Activated CD4-positive, alpha-beta T cell treated with anti-CD3 and anti-CD28 coated beads, Interleukin-2, amount 50 U/mL, for 16 hours (primary cell): ENCODE results near the gene BUB1B.
"Not testable (repeated sequence)": the region's sequence is repeated elsewhere in the genome, so short reads cannot be mapped to it uniquely, and the experiment has no call there.

Experiments
- DNase-seq: peaks from one replicate; pipeline ENCODE4 v3.0.0-alpha.2; 2020

Gene BUB1B, protein sequence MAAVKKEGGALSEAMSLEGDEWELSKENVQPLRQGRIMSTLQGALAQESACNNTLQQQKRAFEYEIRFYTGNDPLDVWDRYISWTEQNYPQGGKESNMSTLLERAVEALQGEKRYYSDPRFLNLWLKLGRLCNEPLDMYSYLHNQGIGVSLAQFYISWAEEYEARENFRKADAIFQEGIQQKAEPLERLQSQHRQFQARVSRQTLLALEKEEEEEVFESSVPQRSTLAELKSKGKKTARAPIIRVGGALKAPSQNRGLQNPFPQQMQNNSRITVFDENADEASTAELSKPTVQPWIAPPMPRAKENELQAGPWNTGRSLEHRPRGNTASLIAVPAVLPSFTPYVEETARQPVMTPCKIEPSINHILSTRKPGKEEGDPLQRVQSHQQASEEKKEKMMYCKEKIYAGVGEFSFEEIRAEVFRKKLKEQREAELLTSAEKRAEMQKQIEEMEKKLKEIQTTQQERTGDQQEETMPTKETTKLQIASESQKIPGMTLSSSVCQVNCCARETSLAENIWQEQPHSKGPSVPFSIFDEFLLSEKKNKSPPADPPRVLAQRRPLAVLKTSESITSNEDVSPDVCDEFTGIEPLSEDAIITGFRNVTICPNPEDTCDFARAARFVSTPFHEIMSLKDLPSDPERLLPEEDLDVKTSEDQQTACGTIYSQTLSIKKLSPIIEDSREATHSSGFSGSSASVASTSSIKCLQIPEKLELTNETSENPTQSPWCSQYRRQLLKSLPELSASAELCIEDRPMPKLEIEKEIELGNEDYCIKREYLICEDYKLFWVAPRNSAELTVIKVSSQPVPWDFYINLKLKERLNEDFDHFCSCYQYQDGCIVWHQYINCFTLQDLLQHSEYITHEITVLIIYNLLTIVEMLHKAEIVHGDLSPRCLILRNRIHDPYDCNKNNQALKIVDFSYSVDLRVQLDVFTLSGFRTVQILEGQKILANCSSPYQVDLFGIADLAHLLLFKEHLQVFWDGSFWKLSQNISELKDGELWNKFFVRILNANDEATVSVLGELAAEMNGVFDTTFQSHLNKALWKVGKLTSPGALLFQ

DNA sequence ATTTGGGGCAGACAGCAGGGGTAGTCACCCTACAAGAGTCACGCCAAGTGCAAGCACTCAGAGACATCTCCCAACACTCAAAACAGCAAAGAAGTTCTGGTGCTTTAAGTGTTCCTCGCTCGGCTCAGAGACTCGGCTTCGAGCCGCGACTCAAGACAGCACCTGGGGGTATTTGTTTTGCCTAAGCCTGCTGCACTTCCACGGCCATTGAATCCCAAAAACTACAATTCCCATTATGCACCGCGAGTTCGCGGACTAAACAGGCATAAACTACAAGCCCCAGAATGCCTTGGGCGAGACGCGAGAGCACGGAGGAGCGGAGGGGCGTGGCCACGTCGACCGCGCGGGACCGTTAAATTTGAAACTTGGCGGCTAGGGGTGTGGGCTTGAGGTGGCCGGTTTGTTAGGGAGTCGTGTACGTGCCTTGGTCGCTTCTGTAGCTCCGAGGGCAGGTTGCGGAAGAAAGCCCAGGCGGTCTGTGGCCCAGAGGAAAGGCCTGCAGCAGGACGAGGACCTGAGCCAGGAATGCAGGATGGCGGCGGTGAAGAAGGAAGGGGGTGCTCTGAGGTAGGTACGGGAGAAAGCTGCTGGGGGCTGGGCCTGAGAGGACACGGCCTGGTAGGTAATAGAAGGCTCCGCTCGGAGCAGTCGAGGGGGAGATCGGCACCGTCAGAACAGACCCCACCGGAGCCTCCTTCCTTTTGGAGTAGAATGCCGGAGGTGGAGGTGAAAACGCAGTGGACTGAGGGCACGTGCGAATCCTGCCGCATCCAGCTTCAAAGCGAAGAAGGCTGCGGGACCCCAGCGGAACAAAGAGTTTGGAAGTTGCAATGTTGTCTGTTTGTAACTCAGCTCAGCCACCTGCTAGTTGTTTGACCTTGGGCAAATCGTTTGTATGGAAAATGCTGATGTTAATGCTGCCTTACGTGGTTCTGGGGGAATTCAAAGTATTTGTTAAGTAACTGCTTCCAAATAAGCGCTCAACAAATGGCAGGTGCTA, at the start of gene BUB1B:
Gene BUB1B, plus strand, starts transcription at position 381 of the 1,000 bp plus-strand sequence. Its CDS starts 152 bp downstream, at position 533.
- peak; percentile 96 for DNase-seq

DNA sequence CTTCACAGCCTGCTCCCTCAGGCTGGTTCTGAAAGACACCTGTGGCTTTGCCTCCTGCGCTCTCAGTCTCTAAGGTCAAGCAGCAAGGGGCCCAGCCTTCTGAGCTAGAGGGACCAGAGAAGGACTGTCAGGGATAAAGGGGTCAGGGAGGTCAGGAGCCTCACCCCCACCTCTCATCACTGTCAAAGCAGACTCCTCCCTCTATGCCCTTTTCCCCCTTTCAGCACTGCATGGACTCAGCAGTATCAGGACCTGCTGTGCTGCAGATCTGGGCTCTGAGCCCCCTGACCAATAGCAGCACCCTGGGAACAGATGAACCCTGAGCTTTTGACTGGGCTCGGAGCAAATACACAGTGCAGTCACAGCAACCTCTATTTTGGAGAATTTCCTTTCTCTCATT, 49.0 kb upstream of the BUB1B start:
- no peak for DNase-seq

DNA sequence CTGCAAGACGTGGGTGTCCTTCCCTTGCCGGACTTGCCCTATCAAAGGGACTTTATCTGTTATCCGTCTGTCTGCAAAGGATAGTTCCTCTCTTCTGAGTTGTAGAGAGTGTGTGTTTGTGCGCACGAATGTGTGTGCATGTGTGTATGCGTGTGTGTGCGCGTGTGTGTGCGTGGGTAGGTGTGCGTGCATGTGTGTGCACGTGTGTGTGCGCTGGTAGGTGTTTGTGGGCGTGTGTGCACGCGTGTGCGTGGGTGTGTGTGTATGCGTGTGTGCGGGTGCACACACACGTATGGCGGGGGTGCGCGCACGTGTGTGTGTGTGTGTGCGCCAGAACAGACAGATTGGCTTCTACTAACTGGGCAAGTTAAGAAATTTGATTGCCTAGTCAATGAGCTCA, 48.1 kb upstream of the BUB1B start:
- no peak for DNase-seq

DNA sequence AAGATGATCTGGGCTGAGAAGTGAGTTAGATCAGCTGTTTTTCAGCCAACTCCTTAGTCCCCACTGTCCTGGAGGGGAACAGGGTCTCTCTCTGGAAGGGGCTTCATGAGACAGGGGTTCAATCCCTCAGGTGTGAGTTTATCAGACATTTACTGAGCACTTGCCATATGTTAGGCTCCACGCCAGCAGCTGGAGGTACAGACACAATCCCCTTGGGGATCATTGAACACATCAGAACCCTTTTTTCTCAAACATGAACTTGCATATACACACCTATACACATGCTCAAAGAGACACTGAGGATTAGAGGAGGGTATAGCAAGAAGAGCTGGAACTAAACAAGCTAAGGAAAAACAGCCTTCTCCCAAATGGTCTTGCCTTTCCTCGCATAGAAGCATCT, 46.7 kb upstream of the BUB1B start:
- no peak for DNase-seq

DNA sequence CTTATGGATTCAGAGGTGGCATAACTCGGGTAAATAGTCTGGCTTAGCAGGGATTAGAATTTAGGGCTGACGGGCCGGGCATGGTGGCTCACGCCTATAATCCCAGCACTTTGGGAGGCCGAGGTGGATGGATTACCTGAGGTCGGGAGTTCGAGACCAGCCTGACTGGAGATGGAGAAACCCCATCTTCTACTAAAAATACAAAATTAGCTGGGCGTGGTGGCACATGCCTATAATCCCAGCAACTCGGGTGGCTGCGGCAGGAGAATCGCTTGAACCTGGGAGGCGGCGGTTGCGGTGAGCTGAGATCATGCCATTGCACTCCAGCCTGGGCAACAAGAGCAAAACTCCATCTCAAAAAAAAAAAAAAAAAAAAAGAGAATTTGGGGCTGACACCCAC, 45.8 kb upstream of the BUB1B start:
- DNase-seq, result not testable (repeated sequence)

DNA sequence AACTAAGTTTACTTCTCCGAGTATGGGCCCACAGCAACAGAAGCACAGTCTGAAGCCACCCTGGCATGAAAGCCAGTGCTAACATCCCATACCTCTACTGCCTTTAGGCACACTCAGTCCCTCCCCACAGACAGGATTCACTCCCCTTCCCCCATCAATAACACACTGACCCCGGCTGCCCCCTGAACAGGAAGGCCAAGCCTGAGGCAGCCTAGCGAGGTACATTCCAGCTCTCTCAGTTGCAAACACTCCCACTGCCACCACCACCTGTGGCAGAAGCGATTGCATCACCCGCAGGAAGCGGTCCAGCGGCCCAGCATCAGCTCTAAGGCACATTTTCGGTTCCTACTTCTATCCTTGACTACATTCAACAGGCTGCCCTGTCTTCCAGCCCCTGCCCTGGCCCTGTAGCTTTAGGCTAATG, 45.2 kb upstream of the BUB1B start:
- DNase-seq, result peak; percentile 80

DNA sequence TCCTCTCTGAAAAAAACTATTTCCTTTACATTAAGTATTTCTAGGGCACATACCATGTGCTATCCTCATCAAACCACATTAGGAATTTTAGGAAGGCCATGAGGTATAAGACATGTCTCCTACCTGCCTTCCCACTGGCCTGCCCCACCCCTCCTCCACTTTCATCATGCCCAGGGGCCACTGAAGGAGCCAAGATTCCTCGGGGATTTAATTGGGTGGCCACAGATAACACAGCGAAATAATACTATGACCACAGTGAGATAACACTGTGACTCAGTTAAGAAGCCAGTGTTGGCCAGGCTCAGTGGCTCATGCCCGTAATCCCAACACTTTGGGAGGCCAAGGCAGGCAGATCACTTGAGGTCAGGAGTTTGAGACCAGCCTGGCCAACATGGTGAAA, 42.4 kb upstream of the BUB1B start:
- no peak for DNase-seq

DNA sequence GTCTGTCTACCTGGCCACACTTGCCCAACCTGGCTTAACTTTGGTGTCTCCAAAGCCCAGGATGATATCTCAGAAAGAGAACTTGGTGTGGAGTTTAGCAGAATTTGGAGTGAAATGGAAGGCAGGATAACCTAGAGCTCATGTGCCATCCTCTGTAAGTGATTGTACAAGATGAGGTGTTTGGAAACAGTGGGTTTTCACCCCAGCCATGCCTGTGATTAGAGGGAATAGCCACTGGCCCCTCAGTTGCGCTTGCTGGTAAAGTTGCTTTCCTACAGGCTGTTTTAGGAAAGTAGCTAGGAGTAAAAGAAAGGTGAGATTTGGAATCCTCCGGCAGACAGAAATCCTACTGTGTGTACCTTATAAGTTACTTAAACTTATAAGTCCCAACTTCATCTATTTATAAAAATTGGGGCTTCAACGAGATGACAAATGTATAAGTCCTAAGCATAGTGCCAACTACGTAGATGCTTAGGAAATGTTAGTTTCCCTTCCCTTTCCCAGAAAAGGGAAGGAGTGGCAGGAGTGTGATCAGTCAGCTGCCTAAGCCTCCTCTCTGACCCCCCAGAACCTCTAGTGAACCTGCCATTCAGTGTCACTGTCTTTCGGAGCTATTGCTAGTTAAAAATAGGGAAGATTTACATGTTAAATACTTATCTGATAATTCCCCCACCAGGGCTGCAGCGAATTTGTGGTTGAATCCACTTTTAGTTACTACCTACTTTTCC, 38.8 kb upstream of the BUB1B start:
- DNase-seq, result no peak

DNA sequence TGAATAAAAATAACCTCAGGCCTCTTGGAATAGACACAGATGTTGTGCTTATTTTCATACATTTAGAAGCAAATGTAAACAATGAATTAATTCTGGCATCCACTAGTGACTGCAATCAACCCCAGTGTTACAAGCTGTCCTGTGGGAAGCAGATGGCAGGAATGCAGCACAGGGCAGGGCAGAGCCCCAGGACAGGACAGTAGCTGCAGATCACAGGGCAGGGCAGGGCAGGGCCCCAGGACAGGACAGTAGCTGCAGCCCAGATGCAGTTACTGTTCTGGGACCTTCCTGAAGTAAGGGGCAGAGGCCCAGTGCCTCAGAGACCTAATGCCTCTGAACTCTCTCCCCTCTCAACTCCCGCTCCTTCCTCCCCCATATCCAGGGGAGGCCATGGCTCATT, 37.9 kb upstream of the BUB1B start:
- DNase-seq, result not testable (repeated sequence)

DNA sequence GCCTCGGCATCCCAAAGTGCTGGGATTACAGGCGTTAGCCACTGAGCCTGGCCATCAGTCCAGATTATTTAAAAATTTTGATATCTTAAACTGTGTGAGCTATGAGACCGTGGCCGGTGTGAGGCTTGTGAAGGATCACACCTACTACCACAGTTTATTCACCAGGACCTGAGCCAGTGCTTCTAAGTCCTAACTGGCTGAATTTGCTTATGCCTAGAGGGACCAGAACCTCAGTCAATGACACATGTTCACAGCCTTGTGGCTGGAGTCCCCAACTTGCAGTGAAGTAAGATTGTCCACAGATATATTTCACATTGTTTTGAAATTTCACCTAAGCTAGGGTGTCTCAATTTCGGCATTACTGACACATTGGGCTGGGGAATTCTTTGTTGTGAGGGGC, 37.0 kb upstream of the BUB1B start:
- DNase-seq, result not testable (repeated sequence)

DNA sequence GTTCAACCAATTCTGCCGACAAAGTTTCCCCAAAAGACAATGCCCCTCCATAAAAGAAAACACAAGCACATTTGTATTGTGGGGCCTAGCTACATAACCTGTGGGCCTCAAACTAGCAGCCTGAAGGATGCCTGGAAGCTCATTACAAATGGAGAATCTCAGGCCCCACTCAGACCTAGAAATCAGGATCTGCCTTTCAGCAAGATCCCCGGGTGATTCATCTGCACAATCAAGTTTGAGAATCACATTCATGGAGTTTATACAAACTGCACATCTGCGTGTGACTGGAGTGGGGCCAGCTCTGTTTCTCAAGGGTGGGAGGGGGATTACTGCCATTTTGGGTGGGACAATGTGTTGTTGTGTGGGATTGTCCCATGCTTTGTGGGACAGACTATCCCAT, 36.5 kb upstream of the BUB1B start:
- DNase-seq, result not testable (repeated sequence)

DNA sequence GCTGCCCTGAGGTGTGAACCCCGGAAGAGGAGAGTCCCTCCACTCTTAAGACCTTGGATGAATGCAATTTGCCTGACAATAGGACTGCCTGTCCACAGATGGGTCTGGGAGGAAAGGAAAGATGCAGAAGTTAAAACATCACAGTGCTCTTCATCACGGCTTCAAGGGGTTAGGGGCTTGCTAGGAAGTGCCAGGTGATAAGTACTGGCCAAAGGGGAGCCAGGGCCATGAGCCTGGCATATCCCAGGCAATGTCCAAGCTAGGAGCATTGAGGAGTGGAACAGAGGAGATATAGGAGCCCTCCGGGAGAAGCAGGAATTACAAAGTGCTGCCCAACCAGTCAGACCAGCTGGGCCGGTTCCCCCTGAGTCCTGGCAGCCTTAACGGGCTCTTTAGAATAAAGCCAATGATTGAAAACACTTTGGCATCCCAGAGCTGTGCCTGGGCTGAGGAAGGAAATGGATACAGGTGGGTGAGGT, 36.0 kb upstream of the BUB1B start:
- DNase-seq, result not testable (repeated sequence)

DNA sequence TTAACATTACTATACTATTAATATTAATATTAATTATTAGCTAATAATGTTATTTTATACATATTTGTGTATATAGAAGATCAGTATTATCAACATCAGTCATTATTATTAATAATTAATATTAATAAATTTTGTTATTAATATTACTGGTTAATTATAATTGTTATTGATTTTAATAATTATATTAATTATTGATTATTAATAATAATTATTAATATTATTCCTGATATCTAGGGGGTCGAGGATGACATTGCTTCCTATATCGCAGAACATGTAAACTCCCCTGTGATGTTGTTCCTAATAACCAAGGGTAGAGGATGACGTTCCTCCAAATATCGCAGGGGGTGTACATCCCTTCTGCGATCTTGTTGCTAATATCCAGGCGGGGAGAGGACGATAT, 34.9 kb upstream of the BUB1B start:
- DNase-seq, result no peak

DNA sequence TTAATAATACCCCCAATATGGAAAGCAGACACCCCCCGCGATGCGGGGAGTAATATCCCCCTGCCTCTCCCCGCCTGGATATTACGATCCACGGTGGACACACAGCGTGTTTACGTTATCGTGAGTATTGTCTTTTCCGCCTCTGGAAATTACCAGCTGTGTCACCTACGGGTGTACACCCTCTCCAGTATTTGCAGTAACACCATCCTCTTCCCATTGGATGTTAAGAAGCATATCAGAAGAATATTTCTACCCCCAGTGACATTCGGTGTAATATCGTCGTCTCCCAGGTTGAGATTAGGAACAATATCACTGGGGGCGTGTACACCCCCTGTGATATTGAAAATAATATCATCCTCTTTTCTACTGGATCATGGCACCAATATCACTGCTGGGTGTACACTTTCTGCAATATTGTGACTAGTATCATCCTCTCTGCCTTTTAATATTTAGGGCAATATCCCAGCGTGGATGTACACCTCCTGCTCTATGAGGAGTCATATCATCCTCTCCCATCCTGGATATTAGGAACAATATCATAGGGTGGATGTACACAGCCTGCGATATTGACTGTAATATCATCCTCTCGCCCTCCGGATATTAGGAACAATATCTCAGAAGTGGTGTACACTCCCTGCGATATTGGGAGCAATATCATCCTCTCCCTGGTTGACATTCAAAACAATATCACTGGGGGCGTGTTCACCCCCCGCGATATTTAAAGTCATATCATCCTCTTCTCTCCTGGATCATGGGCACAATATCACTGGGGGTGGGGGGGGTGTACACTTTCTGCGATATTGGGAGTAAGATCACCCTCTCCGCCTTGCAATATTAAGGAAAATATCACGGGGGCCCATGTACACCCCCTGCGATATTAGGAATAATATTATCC, 31.9 kb upstream of the BUB1B start:
- no peak for DNase-seq

DNA sequence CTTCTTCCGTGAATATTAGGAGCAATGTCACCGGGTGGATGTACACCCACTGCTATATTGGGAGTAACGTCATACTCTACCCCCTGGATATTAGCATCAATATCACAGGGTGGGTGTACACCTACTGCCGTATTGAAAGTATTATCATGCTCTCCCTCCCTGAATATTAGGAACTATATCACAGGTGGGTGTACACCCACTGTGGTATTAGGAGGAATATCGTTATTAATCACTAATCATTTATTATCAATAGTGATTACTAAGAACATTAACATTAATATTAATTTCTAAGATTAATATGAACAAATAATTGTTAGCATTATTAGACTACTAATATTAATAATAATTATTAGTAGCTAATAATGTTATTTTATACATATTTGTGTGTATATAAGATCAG, 30.8 kb upstream of the BUB1B start:
- no peak for DNase-seq

DNA sequence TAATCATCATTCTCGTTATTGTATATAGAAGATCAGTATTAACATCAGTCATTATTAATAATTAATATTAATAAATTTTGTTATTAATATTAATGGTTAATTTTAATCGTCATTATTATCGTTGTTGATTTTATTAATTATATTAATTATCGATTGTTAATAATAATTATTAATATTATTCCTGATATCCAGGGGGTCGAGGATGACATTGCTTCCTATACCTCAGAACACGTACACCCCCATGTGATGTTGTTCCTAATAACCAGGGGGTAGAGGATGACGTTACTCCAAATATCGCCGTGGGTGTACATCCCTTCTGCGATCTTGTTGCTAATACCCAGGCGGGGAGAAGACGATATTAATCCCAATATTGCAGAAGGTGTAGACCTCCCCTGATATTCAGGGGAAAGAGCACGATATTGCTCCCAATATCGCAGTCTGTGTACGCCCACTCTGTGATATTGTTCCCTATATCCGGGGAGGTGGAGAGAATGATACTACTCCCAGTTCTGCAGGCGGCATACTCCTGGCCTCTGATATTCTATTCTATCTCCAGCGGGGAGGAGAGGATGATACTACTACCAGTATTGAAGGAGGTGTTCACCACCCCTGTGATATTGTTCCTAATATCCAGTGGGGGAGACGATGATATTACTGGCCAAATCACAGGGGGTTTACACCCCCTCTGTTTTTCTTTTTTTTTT, 29.9 kb upstream of the BUB1B start:
- no peak for DNase-seq

DNA sequence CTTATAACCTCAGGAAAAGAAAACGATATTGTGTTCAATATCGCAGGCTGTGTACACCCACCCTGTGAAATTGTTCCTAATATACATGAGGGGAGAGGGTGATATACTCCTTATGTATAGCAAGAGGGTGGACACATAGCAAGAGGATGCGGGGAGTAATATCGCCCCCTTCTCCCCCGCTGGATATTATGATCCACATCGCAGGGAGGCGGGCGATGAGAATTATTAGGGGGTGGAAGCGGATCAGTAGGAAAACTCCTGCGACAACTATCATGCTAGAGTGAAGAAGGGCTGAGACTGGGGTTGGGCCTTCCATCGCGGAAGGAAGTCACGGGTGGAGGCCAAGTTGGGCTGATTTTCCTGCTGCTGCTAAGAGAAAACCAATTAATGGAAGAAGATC, 27.3 kb upstream of the BUB1B start:
- DNase-seq, result no peak

DNA sequence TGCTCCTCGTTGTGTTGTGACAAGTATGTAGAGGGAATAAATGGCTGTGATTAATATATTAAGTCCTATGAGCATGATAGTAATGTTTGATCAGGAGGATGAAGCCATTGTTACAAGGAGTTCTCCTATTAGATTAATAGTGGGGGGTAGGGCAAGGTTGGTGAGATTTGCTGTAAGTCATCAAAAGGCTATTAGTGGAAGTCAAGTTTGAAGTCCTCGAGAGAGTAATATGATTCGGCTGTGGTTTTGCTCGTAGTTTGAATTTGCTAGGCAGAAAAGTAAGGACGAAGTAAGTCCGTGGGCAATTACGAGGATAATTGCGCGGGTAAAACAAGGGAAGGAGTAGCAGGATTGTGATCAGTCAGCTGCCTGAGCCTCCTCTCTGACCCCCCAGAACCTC, 26.0 kb upstream of the BUB1B start:
- no peak for DNase-seq

DNA sequence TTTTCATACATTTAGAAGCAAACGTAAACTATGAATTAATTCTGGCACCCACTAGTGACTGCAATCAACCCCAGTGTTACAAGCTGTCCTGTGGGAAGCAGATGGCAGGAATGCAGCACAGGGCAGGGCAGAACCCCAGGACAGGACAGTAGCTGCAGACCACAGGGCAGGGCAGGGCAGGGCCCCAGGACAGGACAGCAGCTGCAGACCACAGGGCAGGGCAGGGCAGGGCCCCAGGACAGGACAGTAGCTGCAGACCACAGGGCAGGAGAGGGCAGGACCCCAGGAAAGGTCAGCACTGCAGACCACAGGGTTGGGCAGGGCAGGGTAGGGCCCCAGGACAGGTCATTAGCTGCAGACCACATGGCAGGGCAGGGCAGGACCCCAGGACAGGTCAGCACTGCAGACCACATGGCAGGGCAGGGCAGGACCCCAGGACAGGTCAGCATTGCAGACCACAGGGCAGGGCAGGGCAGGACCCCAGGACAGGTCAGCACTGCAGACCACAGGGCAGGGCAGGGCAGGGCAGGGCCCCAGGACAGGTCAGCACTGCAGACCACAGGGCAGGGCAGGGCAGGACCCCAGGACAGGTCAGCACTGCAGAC, 24.9 kb upstream of the BUB1B start:
- DNase-seq, result not testable (repeated sequence)
